HG03159 (cell line): ENCODE results near the gene STAG1.
A peak's percentile ranks its signal among the peaks of the same experiment; 100 is the strongest.
"Not testable (repeated sequence)": the region's sequence is repeated elsewhere in the genome, so short reads cannot be mapped to it uniquely, and the experiment has no call there.

ENCODE experiments used
- ATAC-seq: cut with Tn5 transposase; IDR thresholded peaks from one replicate; pipeline ENCODE4 v1.9.1; 2021; ENCODE audit warnings: mild to moderate bottlenecking, moderate library complexity; ENCODE audit not compliant: unreplicated experiment

The STAG1 gene

DNA sequence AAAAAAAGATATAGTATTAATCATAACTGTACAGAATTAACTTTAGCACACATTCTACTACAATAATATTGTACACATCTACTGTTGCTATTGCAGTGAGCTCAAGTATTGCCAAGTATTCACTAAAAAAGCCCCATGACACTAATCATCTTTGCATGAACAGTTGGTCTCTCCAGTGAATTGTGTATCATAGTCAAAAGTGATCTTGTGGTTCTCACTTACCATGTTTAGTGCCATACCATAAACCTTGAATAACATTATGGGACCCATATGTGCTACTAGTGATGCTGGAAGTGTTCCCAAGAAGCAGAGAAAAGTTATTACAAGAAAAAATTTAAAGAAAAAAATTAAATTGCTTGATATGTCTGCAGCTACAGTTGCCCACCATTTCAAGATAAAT is 324.9 kb downstream of the STAG1 start:
- ATAC-seq = no peak

DNA sequence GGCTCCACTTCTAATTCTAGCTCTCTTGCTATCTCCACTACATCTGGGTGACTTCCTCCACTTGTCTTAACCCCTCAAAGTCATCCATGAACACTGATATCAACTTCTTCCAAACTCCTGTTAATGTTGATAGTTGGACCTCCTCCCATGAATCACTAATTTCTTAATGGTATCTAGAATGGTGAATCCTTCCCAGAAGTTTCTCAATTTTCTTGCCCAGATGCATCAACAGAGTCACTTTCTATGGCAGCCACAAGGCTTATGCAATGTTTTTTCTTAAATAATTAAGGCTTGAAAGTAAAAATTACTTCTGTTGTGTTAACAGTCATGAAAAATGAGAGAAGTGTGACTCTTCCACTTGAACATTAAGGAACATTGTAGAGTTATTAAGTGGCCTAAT is 337.7 kb downstream of the STAG1 start:
- no peak for ATAC-seq

- ATAC-seq = no peak
Observed at GRCh38 chr3:136412307-136412706, 339.9 kb downstream of the STAG1 start.

DNA sequence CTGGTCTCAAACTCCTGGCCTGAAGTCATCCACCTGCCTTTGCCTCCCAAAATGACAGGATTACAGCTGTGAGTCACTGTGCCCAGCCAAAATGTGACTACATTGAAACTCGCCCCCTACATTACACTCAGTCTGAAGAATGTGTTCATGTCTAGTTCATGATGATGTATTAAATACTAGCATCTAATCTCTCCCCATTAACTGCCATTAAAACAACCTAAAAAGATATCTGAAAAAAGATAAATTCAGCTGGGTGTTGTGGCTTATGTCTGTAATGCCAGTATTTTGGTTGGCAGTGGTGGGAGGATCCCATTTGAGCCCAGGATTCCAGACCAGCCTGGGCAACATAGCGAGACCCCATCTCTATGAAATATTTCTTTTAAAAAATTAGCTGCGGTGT is 342.6 kb downstream of the STAG1 start:
- no peak for ATAC-seq

DNA sequence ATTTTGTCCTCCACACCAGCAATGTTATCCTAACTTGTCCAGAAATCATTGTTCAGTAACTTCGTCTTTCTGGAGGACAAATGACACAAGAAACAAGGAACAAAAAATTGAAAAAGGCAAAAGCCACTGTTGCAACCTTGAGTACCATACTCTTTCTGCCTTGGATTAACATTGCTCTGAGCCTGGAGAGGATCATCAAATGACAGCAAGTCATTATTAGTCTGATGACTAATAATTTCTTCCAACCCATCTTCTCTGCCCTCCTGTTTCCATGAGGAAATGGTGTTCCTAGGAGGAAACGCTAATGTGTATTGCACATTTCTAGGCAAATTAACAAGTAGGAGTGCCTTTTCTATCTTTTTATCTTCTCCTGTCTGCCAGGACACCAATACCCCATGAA is 348.1 kb downstream of the STAG1 start:
- ATAC-seq = no peak

- no peak for ATAC-seq
Observed at GRCh38 chr3:136396916-136397315, 355.3 kb downstream of the STAG1 start.

- ATAC-seq = no peak
Observed at GRCh38 chr3:136390574-136390973, 361.6 kb downstream of the STAG1 start.

GRCh38 chr3:136387031-136387430 is 365.1 kb downstream of the STAG1 start:
- no peak for ATAC-seq

DNA sequence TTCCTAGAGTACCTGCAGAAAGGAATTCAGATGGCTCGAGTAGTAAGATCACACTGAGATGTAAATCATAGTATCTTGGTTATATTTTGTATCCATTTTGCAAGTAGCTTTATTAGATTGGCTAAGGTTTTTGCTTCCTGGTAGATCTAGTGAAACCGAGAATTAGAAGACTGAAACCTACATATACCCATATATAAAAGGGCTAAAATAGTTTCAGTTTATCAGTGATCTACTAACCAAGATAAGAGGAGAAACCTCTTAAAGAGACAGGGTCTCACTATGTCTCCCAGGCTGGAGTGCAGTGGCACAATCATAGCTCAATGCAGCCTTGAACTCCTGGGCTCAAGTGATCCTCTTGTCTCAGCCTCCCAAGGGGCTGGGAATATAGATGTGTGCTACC is 366.7 kb downstream of the STAG1 start:
- ATAC-seq = peak; percentile 97

DNA sequence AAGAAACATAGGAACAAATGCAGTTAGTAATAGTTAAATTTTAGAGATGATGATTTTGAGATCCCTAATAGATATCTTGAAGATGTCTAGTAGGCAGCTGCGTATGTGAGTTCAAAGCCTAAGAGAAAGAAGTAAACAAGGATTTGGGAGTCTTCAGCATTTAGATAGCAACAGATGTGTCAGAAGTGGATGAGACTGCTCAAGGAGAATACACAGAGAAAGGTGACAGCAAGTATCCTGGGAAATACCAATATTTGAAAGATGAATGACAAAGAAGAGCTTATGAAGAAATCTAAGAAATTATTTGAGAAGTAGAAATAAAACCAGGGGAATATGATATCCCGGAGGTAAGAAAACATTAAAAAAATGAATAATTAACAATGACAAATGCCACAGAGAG is 371.1 kb downstream of the STAG1 start:
- no peak for ATAC-seq

DNA sequence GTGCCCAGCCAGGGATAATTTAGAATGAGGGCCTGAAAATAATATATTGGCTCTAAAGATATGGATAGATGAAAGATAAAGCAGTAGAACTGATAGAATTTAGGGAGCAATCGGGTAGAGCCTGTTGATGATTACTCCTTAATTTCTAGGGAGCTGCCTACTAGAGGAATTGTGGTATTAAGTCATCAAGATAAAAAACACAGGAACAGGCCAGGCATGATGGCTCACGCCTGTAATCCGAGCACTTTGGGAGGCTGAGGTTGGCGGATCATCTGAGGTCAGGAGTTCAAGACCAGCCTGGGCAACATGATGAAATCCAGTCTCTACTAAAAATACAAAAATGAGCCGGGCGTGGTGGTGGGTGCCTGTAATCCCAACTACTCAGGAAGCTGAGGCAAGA is 371.6 kb downstream of the STAG1 start:
- ATAC-seq = no peak

DNA sequence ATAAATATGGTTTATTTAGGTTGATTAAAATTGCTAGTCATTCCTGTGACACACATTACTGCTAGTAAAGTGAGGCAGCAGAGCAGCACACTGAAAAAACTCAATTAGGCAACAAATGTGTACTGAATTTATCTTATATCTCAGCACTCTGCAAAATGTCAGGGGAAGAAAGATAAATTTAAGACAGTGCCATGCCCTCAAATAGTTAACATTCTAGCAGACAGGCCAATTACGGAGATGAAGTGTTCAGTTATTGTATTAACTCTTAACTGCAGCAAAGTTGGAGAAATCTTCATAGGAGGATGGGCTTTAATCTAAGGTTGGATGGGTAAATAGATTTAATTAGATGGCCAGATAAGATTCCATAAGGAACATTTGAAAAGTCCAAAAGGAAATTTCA is 374.2 kb downstream of the STAG1 start:
- ATAC-seq = no peak

DNA sequence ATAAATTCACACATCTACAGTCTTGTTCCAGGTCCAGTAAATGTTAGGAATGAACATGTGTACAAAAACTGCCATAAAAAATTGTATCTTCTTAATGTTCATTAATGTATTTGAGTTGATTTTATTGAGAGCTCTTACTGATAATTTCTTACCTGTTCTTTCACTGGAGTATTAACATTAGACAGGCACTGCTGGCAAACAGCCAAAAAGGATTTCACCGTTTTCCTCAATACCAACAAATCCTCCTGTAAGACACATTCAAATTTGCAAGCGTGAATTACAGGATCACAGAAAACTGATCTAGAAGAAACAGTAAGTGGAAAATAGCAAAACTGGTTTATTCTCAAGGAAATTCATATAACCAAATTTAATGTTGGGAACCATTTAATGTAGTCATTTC is 374.7 kb downstream of the STAG1 start:
- ATAC-seq = no peak

- ATAC-seq = not testable (repeated sequence)
Observed at GRCh38 chr3:136375800-136376199, 376.4 kb downstream of the STAG1 start.

DNA sequence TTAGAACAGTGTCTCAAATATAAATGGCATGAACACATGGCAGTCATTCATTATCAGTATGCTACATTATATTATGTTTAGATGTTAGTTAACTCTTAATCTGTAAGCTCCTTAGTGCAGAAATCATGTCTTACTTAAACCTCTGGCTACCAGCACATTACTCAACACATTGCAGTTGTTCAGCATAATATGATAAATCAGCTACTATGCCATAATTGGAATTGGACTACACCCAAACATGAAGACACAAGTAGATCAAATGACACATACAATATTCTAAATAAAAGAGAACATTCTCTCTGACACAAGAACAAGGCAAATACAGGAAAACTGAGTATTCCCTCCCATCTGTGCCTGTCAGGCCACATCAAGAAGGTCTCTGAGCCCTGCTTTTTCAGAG is 385.9 kb downstream of the STAG1 start:
- no peak for ATAC-seq

- ATAC-seq = no peak
Observed at GRCh38 chr3:136353461-136353860, 398.7 kb downstream of the STAG1 start.

DNA sequence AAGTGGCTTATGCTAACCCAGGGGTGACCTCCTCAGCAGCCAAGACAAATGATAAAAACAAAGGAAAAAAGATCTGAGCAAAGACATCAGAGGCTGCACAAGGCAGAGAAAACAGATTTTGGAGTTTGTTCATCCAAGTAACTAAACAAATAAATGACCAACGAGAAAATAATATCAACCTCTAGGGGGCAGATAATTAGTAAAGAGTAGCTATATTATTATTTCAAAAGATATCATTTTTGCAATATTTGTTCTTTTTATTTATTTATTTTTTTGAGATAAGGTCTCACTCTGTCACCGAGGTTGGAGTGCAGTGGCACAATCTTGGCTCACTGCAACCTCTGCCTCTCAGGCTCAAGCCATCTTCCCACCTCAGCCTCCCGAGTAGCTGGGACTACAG is 400.3 kb downstream of the STAG1 start:
- ATAC-seq = no peak

DNA sequence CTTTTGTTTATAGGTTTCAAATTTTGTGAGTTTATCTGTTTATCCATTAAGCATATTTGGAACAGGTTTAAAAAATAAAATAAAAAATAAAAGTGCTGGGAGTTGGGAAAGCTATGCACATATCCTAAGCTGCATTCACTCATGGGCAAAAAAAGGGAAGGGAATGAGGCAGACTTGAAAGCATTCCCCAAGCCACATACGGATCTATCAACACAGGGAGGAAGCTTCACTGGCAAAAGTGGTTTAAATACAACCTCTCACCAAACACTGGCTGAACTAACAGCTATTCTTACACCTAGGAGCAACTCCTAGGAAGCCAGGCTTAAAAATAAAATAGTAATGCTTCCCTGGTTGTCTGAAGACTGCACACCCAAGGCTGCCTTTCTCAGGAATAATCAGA is 400.8 kb downstream of the STAG1 start:
- no peak for ATAC-seq

DNA sequence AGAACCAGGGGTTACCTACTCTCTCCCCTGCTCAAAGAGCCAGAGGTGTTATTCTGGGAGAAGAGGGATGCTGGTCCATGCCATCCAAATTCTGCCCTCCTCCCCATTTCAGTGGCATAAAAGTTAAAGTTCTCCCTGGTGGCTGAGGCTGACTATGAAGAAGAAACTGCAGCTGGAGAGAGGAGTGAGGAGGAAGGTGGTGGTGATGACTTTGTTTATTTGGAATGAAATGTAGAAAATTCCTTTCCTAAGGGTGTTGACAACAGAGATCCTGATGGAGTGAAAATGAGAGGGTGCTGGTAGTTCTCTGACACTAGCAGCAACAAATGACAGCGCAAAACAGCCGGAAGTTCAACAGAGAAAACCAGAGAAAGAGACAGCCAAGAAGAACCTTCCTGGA is 401.6 kb downstream of the STAG1 start:
- ATAC-seq = no peak

DNA sequence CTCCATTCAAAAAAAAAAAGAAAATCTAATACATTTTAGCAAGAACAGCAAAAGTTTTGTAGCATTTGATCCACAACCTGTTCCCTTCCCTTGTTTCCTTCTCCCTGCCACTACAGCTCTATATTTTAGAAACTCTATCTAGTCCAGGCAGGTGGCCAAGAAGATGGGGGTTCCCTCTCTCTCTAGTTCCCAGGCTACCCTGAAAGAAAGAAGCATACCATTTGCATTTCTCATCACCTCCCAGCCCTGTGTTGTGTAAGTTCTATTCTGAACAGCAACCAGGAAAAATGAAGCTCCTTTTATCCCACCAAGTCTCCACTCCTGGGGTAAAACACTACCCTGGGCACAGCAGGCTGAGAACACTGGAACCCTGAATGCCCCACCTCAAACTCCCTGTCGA is 402.0 kb downstream of the STAG1 start:
- no peak for ATAC-seq

GRCh38 chr3:136346486-136346885 is 405.7 kb downstream of the STAG1 start:
- ATAC-seq = no peak

- no peak for ATAC-seq
Observed at GRCh38 chr3:136343873-136344555, 408.2 kb downstream of the STAG1 start.

DNA sequence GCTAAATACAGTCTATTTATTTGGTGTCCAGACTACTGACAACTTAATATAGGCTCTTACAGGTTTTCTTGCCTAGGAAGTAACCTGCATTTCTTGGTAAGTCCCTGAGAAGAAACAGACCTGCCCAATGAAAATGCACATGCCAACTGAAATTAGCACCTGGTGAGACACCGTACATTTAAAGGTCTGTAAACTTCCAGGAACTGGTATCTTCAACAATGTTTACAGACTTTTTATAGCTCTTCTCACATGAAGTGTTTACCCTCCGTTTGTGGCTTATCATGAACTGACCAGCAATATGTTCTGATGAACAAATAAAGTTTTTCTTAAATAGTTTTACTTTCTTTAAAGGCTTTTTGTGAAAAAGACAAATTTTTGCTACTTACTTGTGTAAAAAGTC is 408.7 kb downstream of the STAG1 start:
- no peak for ATAC-seq
